HUES64 (cell line): ENCODE data around the gene SEC16B.

ENCODE experiments used
- H3K27ac ChIP-seq: 2 replicates; pipeline ENCODE4 v1.7.0; 2013; ENCODE audit warnings: low read depth, low read length, inconsistent platforms
- H3K27me3 ChIP-seq: 2 replicates; pipeline ENCODE4 v1.6.1; 2013; ENCODE audit warnings: mild to moderate bottlenecking, low read length; ENCODE audit not compliant: insufficient read depth
- H3K36me3 ChIP-seq: 2 replicates; pipeline ENCODE4 v1.6.1; 2013; ENCODE audit warnings: mild to moderate bottlenecking, low read length; ENCODE audit not compliant: insufficient read depth
- H3K4me1 ChIP-seq: 2 replicates; pipeline ENCODE4 v1.6.1; 2013; ENCODE audit warnings: mild to moderate bottlenecking, low read length, moderate library complexity; ENCODE audit not compliant: insufficient read depth
- H3K4me3 ChIP-seq: 2 replicates; pipeline ENCODE4 v1.5.1; 2013; ENCODE audit warnings: mild to moderate bottlenecking, low read length, moderate library complexity
- H3K9ac ChIP-seq: 2 replicates; pipeline ENCODE4 v1.6.1; 2013; ENCODE audit warnings: mild to moderate bottlenecking, low read depth, low read length
- H3K9me3 ChIP-seq: 2 replicates; pipeline ENCODE4 v1.6.1; 2013; ENCODE audit warnings: low read depth, low read length; ENCODE audit not compliant: insufficient read depth
- WGBS: fragments of 150-250, 120-280 bp; methylation state at CpG from one replicate; pipeline ENCODE4 v1.1.7; 2013; ENCODE audit warnings: missing lambda C conversion rate; 5-methylcytosine and 5-hydroxymethylcytosine counted together

SEC16B gene

DNA sequence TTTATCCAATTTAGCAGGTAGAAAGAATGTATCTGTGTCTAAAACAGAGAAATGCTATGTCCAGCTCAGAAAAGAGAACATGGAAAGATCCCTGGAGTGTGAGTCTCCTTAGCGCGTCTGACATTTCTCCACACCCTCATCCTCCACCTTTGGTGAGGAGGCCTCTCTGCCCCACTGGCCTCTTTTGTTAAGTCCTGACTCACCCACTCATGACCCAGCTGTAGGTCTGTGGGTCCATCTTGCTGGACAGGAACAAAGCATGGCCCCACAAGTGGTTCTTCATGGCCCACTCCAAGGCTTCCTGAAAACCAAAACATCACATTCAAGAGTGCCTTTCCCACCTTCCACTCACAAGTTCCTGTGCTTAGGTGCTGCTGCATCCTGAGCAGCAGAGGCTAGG lies 15.8 kb downstream of the SEC16B start:
- H3K4me1 ChIP-seq, result no peaks in the 10 kb centered on the region
- H3K9ac ChIP-seq, result no peak overlapping the region
- no peaks in the 10 kb centered on the region for H3K36me3 ChIP-seq
- no peak overlapping the region for H3K4me3 ChIP-seq
- H3K9me3 ChIP-seq, result no peaks in the 10 kb centered on the region
- 96% methylated on average over 2 of the region's 2 CpGs for WGBS
- H3K27me3 ChIP-seq, result no peaks in the 10 kb centered on the region
- no peak overlapping the region for H3K27ac ChIP-seq

DNA sequence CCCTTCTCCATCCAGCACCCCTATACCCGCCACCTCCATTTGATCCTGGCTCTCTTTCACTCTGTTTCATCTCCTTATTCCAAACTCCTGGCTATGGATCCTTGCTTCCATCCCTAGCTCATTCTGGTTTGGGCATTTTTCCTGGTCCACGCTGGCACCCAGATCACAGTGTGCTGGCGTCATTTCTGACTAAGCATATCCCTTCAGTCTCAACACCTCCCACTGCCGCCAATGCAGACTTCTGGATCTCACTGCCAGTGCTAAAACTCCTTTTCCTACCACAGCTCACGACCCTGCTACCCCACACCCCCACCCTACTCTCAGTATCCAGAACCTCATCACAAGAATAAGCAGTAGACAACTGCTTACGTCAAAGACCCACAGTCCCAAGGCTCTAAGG lies 16.3 kb downstream of the SEC16B start:
- H3K36me3 ChIP-seq, result no peaks in the 10 kb centered on the region
- no peak overlapping the region for H3K4me3 ChIP-seq
- H3K9me3 ChIP-seq, result no peaks in the 10 kb centered on the region
- H3K27me3 ChIP-seq, result no peaks in the 10 kb centered on the region
- H3K9ac ChIP-seq, result no peak overlapping the region
- H3K4me1 ChIP-seq, result 0 out of 2 replicates have a peak, but pooled peaks cover 1% of the 10 kb centered on the region
- H3K27ac ChIP-seq, result no peak overlapping the region
- WGBS, result 90% methylated on average over 6 of the region's 6 CpGs

DNA sequence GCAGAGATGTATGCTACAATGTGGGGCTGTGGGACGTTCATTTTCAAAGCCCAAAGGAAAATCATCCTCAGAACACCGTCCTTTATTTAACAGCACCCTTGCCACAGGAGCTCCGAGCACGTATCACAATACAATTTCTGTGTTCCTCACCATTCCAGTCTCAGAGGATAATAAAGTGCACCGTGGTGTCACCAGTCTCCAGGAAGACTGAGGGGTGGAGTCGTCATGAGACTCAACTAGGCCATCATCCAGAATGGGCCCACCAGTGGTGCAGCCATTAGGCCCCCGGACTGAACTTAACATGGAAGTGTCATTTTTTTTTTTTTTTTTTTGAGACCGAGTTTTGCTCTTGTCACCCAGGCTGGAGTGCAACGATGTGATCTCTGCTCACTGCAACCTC lies 17.2 kb downstream of the SEC16B start:
- Histone ChIP-seq H3K36me3 (no peaks in the 10 kb centered on the region), H3K4me1 (peaks cover 6% of the 10 kb centered on the region)
- 89% methylated on average over 9 of the region's 9 CpGs for WGBS

DNA sequence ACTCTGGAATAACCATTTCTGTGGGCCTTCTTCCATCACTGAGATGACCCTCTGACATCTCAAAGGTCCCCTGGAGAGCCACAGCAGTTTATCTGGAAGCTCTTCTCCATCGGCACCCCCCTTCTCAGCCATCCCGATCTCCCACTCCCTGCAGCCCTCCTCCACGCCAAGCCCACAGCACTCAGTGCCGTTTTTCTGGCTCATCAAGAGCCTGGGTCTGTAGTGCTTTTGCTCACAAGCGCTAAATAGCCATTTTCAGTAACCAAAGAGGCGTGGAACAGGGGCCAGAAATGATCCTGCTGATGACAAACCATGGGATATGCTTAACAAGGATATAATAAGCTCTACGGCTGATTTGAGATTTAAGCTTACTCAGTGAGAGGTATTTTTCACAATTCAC lies 17.6 kb downstream of the SEC16B start:
- no peaks in the 10 kb centered on the region for H3K36me3 ChIP-seq
- 94% methylated on average over 7 of the region's 7 CpGs for WGBS

More for the DNA sequence above, 17.2 kb downstream of the SEC16B start:
- Histone ChIP-seq H3K4me3 (no peak overlapping the region), H3K9ac (no peak overlapping the region), H3K27ac (no peak overlapping the region), H3K27me3 (no peaks in the 10 kb centered on the region), H3K9me3 (no peaks in the 10 kb centered on the region)

DNA sequence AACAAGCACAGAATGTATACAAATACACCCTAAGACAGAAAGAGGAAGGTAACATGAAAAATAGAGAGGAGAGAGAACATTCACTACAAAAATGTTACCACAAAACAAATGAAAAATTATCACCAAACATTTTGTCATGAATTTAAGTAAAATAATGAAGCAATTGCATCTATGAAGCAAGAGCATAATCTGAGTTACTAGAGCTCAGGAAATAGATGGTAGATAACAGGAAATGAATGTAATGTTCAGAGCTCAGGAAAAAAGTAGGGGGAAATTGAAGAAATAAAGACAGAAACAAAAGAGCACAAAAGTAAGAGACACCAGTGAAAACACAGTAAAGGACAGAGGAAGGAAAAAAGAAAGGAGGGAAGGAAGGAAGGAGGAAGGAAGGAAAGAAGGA lies 19.4 kb downstream of the SEC16B start:
- Histone ChIP-seq H3K27me3 (no peaks in the 10 kb centered on the region), H3K36me3 (no peaks in the 10 kb centered on the region), H3K27ac (no peak overlapping the region), H3K4me3 (no peak overlapping the region), H3K4me1 (peaks cover 6% of the 10 kb centered on the region), H3K9ac (no peak overlapping the region), H3K9me3 (no peaks in the 10 kb centered on the region)

More for the DNA sequence above, 17.6 kb downstream of the SEC16B start:
- H3K27me3 ChIP-seq, result no peaks in the 10 kb centered on the region
- no peaks in the 10 kb centered on the region for H3K9me3 ChIP-seq
- peaks cover 6% of the 10 kb centered on the region for H3K4me1 ChIP-seq
- H3K9ac ChIP-seq, result no peak overlapping the region
- H3K27ac ChIP-seq, result no peak overlapping the region
- H3K4me3 ChIP-seq, result no peak overlapping the region

DNA sequence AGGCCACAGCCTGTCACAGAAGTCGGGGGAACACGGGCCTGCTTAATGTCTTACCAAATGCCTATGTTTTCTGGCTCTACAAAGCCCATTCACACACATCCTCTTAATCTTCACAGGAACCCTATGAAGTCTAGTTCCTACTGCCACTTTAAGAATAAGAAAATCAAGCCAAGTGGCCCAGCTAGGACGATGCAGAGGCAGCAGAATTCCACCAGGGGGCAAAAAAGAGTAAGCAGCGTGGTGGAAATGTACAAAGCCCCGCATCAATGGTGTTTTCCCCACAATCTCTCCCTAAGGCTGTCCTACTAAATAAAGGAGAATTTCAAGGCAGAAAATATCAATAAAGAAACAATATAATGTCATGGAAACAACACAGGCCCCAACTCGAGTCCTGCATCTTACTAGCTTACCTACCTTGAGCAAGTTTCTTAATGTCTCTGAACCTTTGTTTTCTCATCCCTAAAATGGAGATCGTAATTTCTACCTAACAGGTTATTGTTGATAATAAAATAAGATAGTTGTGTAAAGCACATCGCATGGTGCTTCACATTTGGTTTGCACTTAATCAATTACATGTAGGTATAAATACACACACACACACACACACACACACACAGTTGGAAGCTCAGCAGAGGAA lies 21.4 kb downstream of the SEC16B start:
- H3K9ac ChIP-seq, result no peak overlapping the region
- WGBS, result 7% methylated on average over 6 of the region's 8 CpGs
- no peaks in the 10 kb centered on the region for H3K9me3 ChIP-seq
- no peak overlapping the region for H3K27ac ChIP-seq
- H3K4me3 ChIP-seq, result no peak overlapping the region
- no peaks in the 10 kb centered on the region for H3K27me3 ChIP-seq
- H3K36me3 ChIP-seq, result no peaks in the 10 kb centered on the region
- H3K4me1 ChIP-seq, result peaks cover 6% of the 10 kb centered on the region

DNA sequence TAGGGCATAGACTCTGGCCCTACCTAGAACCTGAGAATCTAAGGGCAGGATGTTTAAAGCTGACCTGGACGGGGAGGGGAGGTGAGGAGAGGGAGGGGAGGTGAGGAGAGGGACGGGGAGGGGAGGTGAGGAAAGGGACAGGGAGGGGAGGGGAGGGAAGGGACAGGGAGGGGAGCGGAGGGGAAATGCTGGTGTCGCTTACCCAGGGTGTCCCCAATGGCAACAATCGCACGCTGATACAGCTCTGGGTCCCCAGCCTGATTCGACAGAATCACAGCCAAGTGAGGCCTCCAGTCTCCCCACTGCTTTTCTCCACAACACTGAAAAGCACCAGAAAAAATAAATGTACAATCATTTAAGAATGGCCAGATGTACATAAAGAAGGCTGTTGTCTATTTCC lies 22.2 kb downstream of the SEC16B start:
- no peak overlapping the region for H3K9ac ChIP-seq
- H3K27ac ChIP-seq, result no peak overlapping the region
- H3K9me3 ChIP-seq, result no peaks in the 10 kb centered on the region
- H3K4me1 ChIP-seq, result peaks cover 6% of the 10 kb centered on the region
- WGBS, result 72% methylated on average over 7 of the region's 7 CpGs
- no peak overlapping the region for H3K4me3 ChIP-seq
- H3K27me3 ChIP-seq, result no peaks in the 10 kb centered on the region
- H3K36me3 ChIP-seq, result no peaks in the 10 kb centered on the region

DNA sequence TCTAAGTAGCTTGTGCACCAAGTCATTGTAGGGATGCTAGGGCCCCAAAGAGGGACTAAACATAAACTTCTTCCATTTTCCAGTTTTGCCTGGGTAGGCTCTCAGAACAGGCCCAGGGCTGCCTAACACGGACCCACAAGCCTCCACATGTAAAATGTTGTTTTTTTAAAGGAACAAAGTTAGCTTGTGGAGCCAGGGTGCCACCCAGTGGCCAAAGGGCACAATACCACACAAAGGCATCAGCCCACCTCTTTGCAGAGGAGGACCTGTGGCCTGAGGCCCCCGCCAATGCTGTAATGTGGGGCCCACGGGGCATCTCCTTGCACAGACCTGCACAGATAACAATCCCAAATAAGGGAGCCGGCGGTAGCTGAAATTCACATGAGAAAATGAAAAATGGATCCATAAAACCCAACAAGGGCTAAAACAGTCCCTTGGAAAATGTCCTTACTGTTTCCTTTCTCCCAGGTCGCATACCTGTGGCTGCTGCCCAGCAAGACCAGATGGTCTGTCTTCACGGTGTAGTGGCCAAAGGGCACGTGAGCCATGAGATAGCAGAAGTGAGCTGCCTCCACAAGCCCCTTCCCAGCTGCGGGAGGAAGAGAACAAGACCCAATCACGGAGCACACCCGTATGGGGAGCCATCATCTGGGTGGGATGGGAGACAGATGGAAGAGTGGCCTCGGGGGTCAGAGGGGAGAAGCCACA lies 23.8 kb downstream of the SEC16B start:
- no peak overlapping the region for H3K9ac ChIP-seq
- H3K4me1 ChIP-seq, result peaks cover 6% of the 10 kb centered on the region
- H3K36me3 ChIP-seq, result no peaks in the 10 kb centered on the region
- no peaks in the 10 kb centered on the region for H3K9me3 ChIP-seq
- no peaks in the 10 kb centered on the region for H3K27me3 ChIP-seq
- 52% methylated on average over 12 of the region's 12 CpGs for WGBS
- H3K27ac ChIP-seq, result no peak overlapping the region
- H3K4me3 ChIP-seq, result no peak overlapping the region

DNA sequence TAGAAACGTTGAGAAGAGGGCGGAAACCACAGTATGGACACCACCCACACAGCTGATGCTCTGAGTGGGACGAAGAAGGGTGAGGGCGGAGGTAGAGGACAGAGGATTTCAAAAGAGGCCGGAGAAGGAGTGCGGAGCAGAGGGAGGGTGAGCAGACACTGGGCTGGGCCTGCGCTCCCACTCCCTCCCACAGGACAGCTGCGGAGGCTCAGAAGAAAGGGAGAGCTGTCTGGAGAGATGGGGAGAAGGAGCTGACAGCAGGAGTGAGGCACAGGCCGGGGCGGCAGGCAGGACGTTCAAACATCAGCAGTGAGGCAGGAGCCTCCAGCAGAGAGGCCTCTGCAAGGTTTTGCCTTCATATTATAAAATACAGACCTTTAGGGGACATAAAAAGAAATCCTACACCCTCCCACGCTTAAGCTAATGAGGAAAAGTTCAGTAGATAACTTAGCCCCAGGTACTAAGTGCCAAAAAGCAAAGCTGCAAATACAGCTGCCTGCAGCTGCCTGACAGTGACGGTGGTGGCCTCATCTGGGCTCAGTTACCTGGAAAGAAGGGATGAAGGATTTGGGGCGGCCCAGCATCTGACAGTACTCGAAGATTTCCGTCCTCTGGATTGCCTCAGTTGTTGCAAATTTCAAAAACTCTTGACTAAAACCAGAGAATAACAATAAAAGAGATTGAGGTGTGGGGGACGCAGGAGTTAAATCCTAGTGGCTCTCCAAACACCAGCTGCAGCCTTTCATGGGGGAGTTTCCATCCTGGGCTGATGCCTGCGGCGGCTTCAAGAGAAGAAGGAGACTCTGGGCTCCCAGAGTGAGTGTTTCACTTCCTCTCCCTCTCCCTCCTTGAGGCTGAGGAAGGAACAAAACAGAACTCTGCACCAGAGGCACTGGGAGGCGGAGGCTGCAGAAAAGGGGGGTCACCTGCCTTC lies 25.6 kb downstream of the SEC16B start:
- 83% methylated on average over 20 of the region's 20 CpGs for WGBS
- Histone ChIP-seq H3K36me3 (no peaks in the 10 kb centered on the region), H3K27me3 (no peaks in the 10 kb centered on the region), H3K4me3 (no peak overlapping the region), H3K9me3 (no peaks in the 10 kb centered on the region), H3K27ac (no peak overlapping the region), H3K9ac (no peak overlapping the region), H3K4me1 (peaks cover 6% of the 10 kb centered on the region)

DNA sequence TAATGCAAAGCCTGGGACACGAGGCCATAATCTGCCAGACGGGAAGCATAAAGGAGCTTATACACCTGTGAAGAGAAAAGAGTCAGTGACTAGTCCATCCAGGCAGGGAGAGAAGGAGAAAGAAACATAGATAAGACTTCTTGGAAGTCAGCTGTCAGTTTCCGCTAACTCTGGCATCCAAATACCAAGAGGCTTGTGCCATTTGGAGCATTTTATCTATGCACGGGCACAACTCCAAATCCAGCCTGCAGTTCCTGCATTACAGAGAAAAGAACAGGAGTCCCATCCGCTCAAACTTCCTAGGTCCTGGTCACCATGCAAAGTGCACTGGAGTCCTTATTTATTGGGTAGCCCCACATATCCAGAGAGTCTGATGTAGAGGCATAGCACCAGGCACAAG lies 27.9 kb downstream of the SEC16B start:
- H3K27me3 ChIP-seq, result no peaks in the 10 kb centered on the region
- H3K27ac ChIP-seq, result no peak overlapping the region
- no peak overlapping the region for H3K9ac ChIP-seq
- no peaks in the 10 kb centered on the region for H3K9me3 ChIP-seq
- H3K36me3 ChIP-seq, result no peaks in the 10 kb centered on the region
- H3K4me3 ChIP-seq, result no peak overlapping the region
- 97% methylated on average over 5 of the region's 5 CpGs for WGBS
- H3K4me1 ChIP-seq, result no peaks in the 10 kb centered on the region; the same call in 1 of the 2 replicates

DNA sequence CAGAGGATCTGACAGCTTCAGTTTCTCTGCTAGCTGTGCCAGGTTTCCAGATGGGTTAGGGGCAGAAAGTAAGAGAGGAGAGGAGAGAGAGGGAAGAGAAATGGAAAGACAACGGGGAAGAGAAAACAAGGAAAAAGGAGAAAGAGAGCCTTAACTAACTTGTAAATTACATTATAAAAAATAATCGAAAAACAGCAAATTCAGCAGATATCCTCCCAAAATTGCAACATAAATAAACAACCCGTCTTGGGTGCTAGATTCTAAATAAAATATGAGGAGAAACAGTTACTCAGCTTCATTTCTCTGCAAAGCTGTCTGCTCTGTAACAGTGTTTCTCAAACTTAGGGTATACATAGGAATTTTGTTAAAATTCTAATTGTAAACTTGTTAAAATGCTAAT lies 29.2 kb downstream of the SEC16B start:
- no peaks in the 10 kb centered on the region for H3K36me3 ChIP-seq
- H3K27me3 ChIP-seq, result no peaks in the 10 kb centered on the region
- H3K4me1 ChIP-seq, result no peaks in the 10 kb centered on the region; the same call in 1 of the 2 replicates
- no peak overlapping the region for H3K9ac ChIP-seq
- H3K9me3 ChIP-seq, result no peaks in the 10 kb centered on the region
- WGBS, result 67% methylated on average over 1 of the region's 3 CpGs
- no peak overlapping the region for H3K4me3 ChIP-seq
- no peak overlapping the region for H3K27ac ChIP-seq
